GM21360 (cell line): ENCODE data around the gene ORC2.
"Not testable (repeated sequence)": the region's sequence is repeated elsewhere in the genome, so short reads cannot be mapped to it uniquely, and the experiment has no call there.

Experiments
- ATAC-seq: cut with Tn5 transposase; IDR thresholded peaks from one replicate; pipeline ENCODE4 v1.9.1; 2021; ENCODE audit warnings: mild to moderate bottlenecking, moderate library complexity; ENCODE audit not compliant: unreplicated experiment

The ORC2 gene

DNA sequence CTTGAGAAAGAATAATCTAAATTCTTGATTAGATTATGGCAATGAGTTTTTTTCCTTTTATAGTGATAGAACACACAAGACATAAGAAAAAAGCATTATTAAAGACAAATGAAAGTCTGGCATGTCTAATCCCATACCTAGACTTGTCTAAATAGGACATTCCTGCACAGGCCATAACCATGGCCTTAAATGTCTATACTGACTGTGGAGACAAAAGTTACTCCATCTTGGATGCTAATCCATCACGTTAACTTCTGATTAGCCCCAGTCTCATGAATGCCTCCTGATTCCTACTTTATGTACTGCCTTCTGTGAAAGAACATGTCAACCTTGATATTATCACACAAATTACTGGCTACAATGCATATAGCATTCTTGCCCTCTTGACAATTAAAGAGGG, 23.6 kb downstream of the ORC2 start:
- ATAC-seq: no peak

DNA sequence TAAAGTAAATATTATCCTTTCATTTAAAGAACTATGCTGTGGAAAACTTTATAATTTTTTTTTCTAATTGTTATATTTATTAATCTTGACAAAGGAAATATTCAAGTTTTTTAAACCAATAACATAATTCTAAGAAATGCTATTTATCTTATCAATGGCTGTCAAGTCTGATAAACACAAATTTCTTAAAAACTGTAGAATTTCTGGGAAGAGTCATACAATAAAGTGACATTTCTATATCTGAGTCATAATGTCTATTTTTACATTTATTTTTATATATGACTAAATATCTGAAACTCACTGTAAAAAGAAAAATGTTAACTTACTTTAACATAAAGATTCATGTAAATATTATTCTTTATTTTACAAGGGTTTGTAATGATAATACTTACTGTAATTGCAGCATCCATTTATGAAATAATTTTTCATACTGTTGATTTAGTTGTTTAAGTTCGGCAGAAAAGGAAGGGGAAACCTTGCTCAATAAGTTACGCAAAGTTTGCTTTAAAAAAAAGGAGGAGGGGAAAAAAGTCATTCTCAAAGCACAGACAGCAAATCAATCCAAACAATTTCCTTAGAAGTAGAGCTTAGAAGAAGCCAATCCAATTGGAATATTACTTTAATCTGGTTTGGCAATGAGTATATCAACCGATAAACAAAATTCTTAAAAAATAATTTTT, 32.4 kb downstream of the ORC2 start:
- no peak for ATAC-seq

DNA sequence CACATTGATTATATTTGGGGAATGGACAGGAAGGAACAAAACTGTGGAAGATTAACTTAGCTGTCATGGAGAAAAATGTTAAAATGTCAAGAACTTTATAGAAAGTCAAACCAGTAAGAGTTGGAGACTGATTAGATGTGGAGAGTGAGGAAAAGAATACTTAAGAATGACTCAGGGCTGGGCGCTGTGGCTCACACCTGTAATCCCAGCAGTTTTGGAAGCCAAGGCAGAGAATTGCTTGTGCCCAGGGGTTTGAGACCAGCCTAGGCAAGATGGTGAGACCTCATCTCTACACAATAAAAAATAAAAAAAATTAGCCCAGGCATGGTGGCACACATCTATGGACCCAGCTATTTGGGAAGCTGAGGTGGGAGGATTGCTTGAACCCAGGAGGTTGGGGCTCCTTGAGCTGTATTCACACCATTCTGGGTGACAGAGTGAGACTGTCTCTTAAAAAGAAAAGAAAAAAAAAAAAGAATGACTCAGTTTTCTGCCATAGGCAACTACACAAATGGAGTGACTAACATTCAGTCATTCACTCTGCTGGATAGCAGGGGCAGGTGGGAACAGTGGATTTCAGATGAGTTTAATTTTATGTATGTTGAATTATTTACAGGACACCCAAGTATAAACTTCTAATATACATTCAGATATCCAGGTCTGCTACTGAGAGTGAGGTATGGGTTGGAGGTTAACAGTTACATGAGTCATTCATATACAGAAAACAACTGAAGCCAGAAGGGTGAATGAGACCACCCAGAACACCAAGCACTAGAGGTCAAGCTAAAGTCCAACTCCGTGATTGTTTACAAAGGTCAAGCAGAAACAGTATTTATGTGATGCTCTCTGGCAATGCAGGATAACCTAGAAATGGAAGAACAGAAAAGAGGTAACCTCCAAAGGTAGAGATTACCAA, 33.9 kb downstream of the ORC2 start:
- ATAC-seq: no peak

DNA sequence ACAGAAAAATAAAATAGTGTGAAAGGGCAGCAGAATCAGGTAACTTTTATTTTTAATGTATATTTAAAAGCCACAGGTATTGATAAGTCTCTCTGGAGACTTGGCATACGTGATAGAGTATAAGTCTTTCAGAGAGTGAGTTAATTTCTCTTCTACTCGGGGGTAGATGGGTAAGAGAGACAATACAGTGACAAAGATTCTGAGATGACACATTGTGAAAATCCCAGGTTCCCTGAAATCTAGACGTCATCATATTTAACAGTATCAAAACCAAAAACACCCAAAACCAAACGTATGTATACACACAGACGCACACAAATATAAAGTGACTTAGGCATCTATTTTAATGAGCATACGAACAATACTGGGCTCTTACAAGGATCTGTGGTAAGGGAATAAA, 41.0 kb downstream of the ORC2 start:
- no peak for ATAC-seq

DNA sequence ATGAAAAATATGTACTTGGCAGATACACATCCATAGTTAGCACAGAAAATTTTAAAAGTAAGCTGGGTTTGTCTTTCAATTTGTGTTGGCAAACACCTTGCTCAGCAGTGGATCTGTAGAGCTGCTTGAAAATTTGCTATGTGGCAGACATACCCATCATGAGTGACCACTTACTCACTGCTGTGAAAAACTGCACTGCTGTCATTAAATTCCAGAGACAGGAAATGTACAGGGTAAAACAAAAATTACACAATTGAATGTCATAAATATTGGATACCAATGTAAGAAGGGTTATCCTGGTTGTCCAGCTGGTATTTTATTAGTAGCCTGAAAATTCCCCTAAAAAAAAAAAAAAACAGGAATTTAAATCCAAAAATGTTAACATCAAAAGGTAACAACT, 49.8 kb downstream of the ORC2 start:
- no peak for ATAC-seq

DNA sequence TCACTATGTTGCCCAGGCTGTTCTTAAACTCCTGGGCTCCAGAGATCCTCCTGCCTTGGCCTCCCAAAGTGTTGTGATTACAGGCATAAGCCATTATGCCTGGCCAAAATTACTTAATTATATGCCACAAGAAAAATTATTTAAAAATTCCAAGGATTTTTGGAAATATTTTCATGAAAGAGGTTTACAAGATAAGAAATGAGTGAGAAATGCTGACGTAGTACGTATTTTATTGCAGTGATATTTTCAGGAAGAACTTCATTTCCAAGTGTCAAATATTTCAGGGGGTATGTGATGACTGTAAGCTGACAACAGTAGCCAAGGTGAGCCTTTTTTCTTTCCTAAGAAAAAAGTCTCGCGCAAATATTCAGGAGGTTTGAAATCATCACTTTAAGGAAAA, 53.5 kb downstream of the ORC2 start:
- ATAC-seq: no peak

DNA sequence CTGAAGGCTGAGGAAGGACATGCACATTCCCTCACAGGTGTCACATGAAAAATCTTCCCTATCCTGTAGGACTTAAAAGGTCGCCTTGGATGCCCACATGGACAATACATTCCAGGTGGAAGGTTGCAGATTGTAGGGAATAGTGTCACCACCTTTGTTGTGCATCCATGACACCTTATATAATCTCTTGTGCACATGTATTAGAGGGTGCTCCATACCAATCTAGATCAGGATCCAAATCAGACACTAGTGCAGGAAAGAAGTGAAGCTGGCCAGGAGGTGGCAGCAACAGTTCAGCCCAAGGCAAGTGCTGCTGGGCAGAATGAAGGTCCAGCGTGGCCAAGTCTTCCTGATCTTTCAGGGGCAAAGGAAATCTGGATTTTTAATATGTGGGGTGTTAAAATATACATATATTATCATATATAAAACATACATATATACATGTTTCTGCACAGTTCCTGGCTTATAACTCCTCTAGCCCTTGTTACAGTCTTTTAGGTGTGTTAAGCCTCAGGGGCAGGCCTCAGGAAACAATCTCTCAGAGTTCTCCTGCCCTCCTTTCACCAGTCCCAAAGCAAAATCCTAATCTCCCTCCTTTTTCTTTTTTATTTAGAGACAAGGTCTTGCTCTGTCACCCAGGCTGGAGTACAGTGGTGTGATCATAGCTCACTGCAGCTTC, 57.7 kb downstream of the ORC2 start:
- no peak for ATAC-seq

DNA sequence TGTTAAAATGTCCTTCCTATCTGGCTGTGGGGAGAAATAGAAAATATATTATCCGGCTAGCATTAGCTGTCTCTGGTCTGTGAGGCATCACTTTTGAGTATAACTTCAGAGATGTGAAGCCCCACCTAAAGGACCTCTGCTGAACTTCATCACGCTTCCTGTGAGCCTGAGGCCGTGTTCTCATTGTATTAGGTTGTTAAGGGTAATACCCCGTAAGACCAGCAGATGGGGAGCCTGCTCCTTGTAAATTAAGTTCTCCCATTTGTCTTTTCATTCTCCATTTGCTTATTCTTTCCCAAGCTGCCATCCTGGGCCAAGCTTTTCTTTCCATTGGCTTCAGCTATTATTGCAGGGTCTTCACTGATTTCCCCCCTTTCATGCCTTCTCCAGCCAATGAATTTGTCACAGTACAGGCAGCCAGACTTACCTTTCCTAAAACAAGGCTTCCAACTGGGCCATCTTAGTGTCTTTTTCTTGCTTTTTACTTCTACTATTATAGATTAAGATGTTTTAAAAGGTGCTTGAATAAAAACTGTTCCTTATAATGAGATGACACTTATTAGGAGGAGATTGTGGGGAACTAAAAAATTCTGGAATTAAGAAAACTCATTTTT, 61.9 kb downstream of the ORC2 start:
- peak; percentile 96 for ATAC-seq

DNA sequence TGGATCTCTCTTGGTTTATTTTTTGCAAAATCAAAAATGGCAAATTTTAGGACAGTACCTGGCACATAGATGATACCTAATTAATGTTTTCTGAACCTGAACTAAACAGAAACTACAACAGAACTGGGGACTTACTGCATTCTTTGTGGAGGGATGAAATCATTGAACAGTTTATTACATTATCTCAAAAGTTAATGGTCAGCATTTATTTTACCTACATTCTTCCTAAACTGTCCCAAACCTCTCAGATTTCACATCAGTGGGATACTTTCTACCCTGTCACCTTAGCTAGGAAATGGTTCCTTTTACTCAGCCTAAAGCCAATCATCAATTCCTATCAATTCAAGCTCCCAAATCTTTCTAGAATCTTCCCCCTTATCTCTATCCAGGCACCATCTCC, 64.0 kb downstream of the ORC2 start:
- no peak for ATAC-seq

DNA sequence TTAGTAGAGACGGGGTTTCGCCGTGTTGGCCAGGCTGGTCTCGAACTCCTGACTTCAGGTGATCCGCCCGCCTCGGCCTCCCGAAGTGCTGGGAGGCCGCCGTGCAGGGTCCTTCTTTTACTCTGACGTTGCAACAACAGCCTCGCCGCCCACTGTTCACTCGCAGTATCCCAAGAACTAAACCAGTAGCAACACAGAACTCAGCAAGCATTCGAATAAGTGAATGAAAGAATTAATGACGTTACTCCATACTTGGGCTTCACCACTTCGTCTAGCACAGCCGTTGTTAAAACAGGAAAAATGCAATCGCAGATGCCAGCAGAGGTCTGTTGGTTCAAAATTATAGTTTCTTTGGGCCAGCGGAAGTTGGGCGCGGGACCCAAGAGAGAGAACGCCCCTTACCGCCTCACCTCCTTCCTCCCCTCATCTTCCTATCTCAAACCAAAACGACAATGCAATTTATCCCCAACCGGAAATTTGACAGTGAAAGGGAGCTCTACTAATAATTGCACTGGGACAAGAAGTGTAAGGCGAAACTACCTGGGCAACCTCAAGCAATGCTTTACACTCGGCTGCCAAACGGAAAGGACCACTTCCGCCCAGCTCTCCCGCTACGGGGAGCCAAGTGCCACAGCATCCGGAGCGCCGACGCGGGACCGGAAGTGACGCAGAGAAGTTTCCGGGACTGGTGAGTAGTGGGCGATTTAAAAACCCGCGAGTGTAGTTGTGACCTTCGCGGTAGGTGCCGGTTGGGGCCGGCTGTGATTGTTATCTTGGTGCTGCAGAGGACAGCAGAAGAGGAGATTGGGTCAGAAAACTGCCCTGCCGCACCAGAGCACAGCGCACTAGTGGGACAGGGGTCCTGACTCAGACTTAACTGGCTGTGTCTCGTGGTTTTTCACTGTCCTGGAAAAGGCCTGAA, 74.5 kb downstream of the ORC2 start, which contains the start of the genes NIF3L1 and PPIL3:
NIF3L1 (plus strand) TSS at position 668 of the 922 bp plus-strand sequence. CDS start 2,573 bp downstream, outside the sequence.
PPIL3 (minus strand) TSS at position 374 of the 922 bp plus-strand sequence. CDS start 1,462 bp downstream, outside the sequence.
- peak; percentile 88 for ATAC-seq

DNA sequence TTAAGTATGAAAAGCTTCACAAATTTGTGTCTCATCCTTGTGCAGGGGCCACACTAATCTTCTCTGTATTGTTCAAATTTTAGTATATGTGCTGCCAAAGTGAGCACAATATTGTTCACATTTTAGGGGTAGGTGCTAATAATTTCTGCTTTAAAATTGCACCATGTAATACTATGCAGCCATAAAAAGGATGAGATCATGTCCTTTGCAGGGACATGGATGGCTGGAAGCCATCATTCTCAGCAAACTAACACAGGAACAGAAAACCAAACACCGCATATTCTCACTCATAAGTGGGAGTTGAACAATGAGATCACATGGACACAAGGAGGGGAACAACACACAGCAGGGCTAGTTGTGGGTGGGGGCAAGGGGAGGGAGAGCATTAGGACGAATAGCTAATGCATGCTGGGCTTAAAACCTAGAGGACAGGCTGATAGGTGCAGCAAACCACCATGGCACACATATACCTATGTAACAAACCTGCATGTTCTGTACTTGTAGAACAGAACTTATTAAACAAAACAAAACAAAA, 81.7 kb downstream of the ORC2 start:
- not testable (repeated sequence) for ATAC-seq

DNA sequence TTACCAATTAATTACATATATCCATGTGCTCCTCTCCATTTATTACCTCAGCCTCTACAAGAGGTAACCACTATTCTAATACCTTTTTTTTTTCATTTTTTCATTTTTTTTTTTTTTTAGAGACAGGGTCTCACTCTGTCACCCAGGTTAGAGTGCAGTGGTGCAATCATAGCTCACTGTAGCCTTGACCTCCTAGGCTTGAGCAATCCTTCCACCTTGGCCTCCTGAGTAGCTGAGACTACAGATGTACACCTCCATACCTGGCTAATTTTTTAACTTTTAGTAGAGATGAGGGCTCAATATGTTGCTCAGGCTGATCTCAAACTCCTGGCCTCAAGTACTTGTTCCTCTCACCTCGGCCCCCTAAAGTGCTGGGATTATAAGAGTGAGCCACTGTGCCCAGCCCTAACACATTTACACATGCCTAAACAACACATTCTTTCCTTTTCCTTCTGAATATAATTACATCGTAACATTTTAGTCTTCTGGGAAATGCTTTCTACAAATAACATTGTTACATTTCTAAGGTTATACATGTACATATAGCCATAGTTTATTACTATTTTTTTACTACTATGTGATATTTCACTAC, 85.1 kb downstream of the ORC2 start:
- ATAC-seq: no peak

DNA sequence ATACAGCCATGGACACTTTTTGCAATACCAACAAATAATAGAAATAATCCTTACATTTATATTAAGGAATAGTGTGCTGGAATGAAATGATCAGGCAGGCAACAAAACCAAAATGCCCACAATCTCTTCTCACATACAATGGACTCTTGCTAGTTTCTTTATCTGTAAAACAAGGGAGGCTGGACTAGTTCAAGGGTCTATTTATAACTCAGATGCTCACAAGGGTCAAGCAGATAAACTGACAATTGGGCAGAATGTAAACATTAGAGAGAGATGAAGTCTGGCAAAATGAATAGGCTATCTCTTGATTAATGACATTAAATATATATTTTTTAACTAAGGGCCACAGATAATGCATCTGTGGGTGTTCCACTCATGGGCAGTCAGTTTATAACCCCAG, 86.0 kb downstream of the ORC2 start:
- ATAC-seq: no peak

DNA sequence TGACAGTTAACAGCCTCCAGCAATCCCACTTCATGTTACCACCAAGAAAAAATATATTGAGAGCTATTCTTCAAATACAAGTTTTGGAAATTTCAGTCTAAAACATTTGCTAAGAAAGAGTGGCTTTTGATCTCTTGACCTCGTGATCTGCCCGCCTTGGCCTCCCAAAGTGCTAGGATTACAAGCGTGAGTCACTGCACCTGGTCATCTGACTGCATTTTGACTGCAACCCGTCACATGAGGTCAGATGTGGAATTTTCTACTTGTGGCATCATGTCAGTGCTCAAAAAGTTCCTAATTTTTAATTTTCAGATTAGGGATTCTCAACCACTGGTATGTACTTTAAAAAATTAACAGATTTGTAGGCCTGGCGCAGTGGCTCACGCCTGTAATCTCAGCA, 89.9 kb downstream of the ORC2 start:
- no peak for ATAC-seq

DNA sequence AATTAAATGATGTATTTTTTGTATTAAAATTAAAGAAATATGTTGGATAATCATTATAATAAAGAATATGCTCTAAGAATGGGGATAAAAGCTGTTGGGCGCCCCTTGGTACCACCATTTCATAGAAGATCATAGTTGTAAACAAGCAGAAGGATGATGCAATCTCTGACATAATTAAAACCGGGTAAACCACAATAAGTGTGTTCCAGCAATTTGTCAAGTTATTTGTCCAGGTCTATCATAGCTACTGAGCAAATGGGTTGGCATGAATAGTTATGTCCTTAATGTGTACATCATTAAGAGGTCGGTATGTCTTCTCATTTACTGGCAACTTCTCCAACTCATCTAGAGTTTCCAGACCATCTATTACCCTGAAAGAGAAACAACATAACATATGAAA, 92.3 kb downstream of the ORC2 start:
- ATAC-seq: no peak

DNA sequence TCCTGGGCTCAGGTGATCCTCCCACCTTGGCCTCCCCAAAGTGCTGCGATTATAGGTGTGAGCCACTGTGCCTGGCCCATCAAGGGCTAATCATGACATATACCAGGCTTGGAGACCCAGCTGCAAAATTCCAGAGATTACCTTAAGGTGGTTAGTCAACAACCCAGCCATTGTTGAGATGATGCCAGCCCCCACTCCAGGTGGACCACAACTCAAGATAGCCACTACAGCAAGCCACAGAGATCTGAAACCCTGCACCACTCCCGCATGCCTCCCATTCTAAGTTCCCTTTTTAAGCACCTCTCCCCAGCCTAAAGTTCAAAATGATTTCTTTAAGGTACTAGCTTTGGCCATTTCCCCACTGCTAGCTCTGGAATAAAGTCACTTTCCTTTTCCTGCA, 94.4 kb downstream of the ORC2 start:
- no peak for ATAC-seq

DNA sequence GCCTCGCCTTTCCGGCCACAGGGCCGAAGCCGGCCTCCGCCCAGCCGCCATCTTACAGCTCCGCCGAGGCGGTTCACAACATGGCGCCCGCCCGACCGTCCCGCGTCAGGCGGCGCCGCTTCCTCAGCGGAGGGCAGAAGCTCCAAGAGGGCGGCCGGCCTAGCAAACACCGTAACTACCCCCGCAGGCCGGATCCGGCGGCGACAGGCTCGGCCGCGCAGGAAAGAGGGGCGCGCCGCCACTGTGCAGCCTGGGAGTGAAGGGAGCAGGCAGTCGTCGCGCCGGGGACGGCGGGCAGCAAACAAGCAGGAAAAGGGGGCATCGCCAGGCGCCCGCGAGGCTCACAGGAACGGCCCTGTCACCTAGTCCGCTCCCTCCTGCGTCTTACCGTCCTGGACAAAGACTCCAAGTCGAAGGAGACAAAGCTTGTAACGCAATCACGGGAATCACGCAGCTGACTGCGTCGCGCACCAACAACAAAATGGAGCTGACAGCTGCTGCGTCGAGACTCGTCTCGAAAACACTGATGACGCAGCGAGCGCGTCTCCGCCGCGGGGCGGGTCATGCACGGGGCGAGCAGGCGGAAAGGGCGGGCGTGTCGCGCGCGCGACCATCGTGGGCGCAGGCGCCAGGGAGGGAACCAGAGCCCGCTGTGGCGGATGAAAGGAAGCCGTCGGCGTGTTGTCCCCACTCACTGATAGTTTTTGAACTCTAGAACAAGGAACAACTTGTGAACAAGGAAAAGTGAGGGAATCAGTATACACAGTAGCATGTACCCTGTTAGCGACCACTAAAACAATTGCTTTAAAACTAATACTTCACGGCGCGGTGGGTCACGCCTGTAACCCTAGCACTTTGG, 99.1 kb downstream of the ORC2 start, which contains the start of gene CLK1:
CLK1 (minus strand) TSS at position 483 of the 859 bp plus-strand sequence. CDS start 2,796 bp downstream, outside the sequence.
- peak; percentile 83 for ATAC-seq

DNA sequence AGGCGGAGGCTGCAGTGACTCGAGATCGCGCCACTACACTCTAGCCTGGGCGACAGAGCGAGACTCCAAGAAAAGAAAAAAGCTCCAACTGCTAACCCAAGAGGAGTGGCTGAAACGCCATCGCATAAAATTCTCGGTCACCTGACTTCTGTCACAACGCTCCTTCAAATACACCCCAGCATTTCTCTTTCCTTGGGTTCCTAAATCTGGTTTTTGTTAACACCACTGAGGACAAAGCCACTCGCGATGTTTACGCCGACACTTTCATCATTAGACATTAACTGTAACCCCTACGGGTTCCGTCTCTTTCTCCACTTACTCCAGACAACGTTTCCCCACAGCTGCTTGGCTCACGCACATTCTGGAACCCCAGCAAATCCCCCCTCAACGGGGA, 99.7 kb downstream of the ORC2 start:
- no peak for ATAC-seq
